ENCODE data around the gene OR4Q2.

GRCh38 chr14:20035449-20035848 is 33.5 kb downstream of the OR4Q2 start:
- TF ChIP-seq POLR2A (IDR thresholded peaks at IDR 0.05), result no peak
- no peak for TF ChIP-seq CTCF (IDR thresholded peaks at IDR 0.05)
